AG04450 (cell line): ENCODE data around the gene STIM1. TPM values are rescaled to one million over a fixed set of nuclear protein-coding genes. Genes with fewer than 3 reads are reported as not detected.

Experiments used
- CTCF ChIA-PET: fragments of 300-600, 350-600 bp; formaldehyde crosslinking; extraction: SDS; loops from one replicate; lab custom pipeline; 2022; ENCODE audit warnings: antibody characterized with exemption, inconsistent platforms; lab: Charles Lee
- POLR2A ChIA-PET: fragments of 350-600 bp; formaldehyde crosslinking; extraction: SDS; loops from one replicate; lab custom pipeline; 2021; ENCODE audit warnings: antibody characterized with exemption, inconsistent platforms; lab: Yijun Ruan, JAX
- DNase-seq: peaks from one replicate; pipeline ENCODE4 v3.0.0-alpha.2; 2011; ENCODE audit warnings: low read depth, low spot score
- H3K27ac ChIP-seq: one replicate; pipeline ENCODE4 v1.5.1; 2012; ENCODE audit warnings: low read depth, low read length, control low read depth
- H3K27me3 ChIP-seq: one replicate; pipeline ENCODE4 v1.6.0; 2012; ENCODE audit warnings: low read length; ENCODE audit not compliant: control insufficient read depth, insufficient read depth
- H3K4me3 ChIP-seq: 2 replicates; pipeline ENCODE4 v1.5.1; 2011; ENCODE audit warnings: mild to moderate bottlenecking, low read depth, low read length, control low read depth
- H3K9me3 ChIP-seq: 2 replicates; pipeline ENCODE4 v1.5.1; 2012; ENCODE audit warnings: low read length; ENCODE audit not compliant: control insufficient read depth, insufficient read depth
- polyA plus RNA-seq: library from polyadenylated mRNA; depleted of rRNA; stranded (reverse); fragments of >200 nt; gene quantifications from 2 replicates; pipeline ENCODE4 v1.2.3, GENCODE V29; 2011
- TF ChIP-seq, protein P1 (sequence below): IDR thresholded peaks from 2 replicates; pipeline ENCODE4 v1.5.1; 2011; ENCODE audit warnings: low read depth, low read length, control low read depth, inconsistent platforms

The STIM1 gene
- polyA plus RNA-seq, 1 experiment: 23.4 TPM

DNA sequence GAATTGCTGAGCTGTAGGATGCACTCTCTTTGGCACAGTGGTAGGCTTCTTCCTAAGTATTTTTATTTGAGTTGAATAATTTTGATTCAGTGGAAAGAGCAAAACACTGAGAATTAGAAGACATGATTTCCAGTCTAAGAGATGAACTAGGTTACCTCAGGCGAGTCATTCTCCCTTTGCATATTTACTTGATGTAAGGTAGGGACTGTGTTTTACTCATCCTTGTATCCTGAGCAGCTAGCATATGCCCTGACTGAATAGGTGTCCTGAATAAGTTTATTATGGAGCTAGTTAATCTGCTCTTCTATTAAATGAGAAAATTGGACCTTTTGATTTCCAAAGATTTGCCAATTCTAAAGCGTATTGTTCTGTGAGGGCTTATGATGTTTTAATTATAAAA, 50.7 kb downstream of the STIM1 start:
- DNase-seq: no peak
- CTCF ChIA-PET: interaction anchor here (1.3 to 2.6 kb wide), 3 partner anchors 52 to 167 kb away, joined by 4 to 17 read pairs (median 8); partner anchors contain the start of gene STIM1
- Histone ChIP-seq H3K4me3 (no peak overlapping the region), H3K9me3 (no peaks in the 10 kb centered on the region), H3K27ac (peak overlapping the region; percentile 39), H3K27me3 (no peaks in the 10 kb centered on the region)
- POLR2A ChIA-PET: interaction anchor here (1.3 kb wide), 1 partner anchor 52 kb away, joined by 4 read pairs; no protein-coding TSS in a partner anchor
- TF ChIP-seq, protein P1, sequence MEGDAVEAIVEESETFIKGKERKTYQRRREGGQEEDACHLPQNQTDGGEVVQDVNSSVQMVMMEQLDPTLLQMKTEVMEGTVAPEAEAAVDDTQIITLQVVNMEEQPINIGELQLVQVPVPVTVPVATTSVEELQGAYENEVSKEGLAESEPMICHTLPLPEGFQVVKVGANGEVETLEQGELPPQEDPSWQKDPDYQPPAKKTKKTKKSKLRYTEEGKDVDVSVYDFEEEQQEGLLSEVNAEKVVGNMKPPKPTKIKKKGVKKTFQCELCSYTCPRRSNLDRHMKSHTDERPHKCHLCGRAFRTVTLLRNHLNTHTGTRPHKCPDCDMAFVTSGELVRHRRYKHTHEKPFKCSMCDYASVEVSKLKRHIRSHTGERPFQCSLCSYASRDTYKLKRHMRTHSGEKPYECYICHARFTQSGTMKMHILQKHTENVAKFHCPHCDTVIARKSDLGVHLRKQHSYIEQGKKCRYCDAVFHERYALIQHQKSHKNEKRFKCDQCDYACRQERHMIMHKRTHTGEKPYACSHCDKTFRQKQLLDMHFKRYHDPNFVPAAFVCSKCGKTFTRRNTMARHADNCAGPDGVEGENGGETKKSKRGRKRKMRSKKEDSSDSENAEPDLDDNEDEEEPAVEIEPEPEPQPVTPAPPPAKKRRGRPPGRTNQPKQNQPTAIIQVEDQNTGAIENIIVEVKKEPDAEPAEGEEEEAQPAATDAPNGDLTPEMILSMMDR: no peak

DNA sequence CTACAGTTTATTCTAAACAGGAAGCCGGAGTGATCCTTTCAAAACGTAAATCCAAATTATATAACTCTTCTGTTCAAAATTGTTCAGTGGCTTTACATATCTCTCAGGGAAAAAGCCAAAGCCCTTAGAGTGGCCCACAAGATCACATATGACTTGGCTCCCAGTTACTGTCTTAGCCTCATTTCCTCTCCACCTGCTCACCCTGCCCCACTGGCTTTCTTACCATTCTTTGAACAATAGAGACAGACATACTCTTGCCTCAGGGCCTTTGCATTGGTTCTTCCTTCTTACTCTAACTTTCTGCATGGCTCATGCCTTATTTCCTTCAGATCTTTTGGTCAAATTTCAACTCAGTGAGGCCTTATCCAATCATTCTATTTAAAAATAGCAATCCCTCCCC, 52.1 kb downstream of the STIM1 start:
- TF ChIP-seq, protein P1: no peak
- H3K4me3 ChIP-seq: no peak overlapping the region
- no peak overlapping the region for H3K27ac ChIP-seq
- POLR2A ChIA-PET: no interaction called here
- no peak for DNase-seq
- H3K27me3 ChIP-seq: no peaks in the 10 kb centered on the region
- H3K9me3 ChIP-seq: no peaks in the 10 kb centered on the region
- CTCF ChIA-PET: interaction anchor here (1.2 to 2.6 kb wide), 3 partner anchors 53 to 166 kb away, joined by 4 to 17 read pairs (median 4); partner anchors contain the start of gene STIM1

DNA sequence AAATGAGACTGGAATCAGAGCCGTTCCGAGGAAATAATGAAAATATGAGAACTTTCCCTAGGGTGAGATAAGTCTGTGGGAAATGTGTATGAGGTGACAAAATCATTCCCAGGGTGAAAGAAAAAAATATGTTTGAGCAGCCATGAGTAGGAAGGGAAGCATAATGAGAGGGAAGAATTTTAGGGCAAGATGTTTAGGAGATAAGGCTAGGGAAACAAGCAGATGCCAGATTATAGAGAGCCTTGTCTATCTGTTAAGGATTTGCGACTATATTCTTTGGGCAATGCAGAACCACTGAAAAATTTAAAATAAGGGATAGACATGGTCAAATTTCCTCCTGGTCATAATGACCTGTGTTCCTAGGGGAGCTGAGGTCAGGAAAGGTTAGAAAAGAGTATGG, 54.4 kb downstream of the STIM1 start:
- no peak for DNase-seq
- H3K4me3 ChIP-seq: no peak overlapping the region
- no peaks in the 10 kb centered on the region for H3K9me3 ChIP-seq
- H3K27me3 ChIP-seq: no peaks in the 10 kb centered on the region
- TF ChIP-seq, protein P1: no peak
- no peak overlapping the region for H3K27ac ChIP-seq
- POLR2A ChIA-PET: no interaction called here
- CTCF ChIA-PET: interaction anchor here (2.1 kb wide), 1 partner anchor 55 kb away, joined by 5 read pairs; the partner anchor contains the start of gene STIM1

DNA sequence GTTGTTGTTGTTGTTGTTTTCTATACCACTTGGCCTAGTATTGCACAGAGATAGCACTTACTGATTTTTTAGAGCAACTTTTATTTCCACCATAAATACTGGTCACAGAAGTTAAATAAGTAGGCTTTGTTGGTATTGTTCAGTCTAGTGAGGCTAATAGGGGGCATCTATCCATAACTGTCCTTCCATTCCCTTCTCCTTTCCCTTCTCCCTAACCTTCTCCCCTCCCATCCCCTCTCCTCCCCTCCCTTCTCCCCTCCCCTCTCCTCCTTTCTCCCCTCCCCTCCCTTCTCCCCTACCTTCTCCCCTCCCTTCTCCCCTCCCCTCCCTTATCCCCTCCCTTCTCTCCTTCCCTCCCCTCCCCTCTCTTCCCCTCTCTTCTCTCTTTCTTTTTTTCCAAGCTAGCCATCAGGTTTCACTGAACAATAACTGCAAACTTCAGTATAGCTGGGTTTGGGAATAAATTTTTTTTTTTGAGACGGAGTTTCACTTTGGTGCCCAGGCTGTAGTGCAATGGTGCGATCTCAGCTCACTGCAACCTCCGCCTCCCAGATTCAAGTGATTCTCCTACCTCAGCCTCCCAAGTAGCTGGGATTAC, 56.5 kb downstream of the STIM1 start:
- TF ChIP-seq, protein P1: no peak
- Histone ChIP-seq H3K9me3 (no peaks in the 10 kb centered on the region), H3K4me3 (no peak overlapping the region), H3K27me3 (no peaks in the 10 kb centered on the region), H3K27ac (no peak overlapping the region)
- ChIA-PET POLR2A (no interaction called here), CTCF (interaction anchor here (0.9 kb wide), 1 partner anchor 57 kb away, joined by 3 read pairs; the partner anchor contains the start of gene STIM1)
- DNase-seq: no peak

DNA sequence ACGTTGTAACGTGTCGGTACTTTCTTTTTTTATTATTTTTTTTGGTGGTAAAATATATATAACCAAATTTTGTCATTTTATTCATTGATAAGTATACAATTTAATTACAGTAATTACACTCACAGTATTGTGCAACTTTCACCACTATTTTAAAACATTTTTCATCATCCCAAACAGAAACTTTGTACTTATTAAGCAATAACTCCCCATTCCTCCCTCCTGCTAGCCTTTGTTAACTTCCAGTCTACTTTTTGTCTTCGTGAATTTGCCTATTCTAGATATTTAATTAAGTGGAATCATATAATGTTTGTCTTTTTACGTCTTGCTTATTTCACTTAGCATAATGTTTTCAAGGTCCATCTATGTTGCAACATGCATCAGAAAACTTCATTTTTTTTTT, 58.5 kb downstream of the STIM1 start:
- no peak for DNase-seq

More for the DNA sequence above, 58.5 kb downstream of the STIM1 start:
- POLR2A ChIA-PET: no interaction called here
- Histone ChIP-seq H3K27me3 (no peaks in the 10 kb centered on the region), H3K27ac (no peak overlapping the region), H3K4me3 (no peak overlapping the region), H3K9me3 (no peaks in the 10 kb centered on the region)
- CTCF ChIA-PET: interaction anchor here (1.0 kb wide), 1 partner anchor 72 kb away, joined by 3 read pairs; no protein-coding TSS in a partner anchor
- TF ChIP-seq, protein P1: no peak
